GM12891 (cell line): Measurements from ENCODE around the gene TAF4B.

ENCODE experiments used
- DNase-seq: peaks from one replicate; pipeline ENCODE4 v3.0.0; 2011; ENCODE audit warnings: low spot score; ENCODE audit not compliant: insufficient read length
- FAIRE-seq: peaks from 2 replicates; lab custom pipeline; 2011; peaks lifted over from hg19 to GRCh38; lab: Jason Lieb, UNC
- PAX5 ChIP-seq: IDR thresholded peaks from 2 replicates; pipeline ENCODE4 v1.6.1; 2011; ENCODE audit warnings: low read length, moderate library complexity, mild to moderate bottlenecking; ENCODE audit not compliant: insufficient read depth, severe bottlenecking
- POLR2A ChIP-seq: IDR thresholded peaks from 2 replicates; pipeline ENCODE4 v1.6.1; 2011; ENCODE audit warnings: low read depth, low read length, control low read depth
- POLR2AphosphoS5 ChIP-seq: IDR thresholded peaks from 2 replicates; pipeline ENCODE4 v1.6.1; 2011; ENCODE audit warnings: low read depth, low read length, control low read depth
- POU2F2 ChIP-seq: IDR thresholded peaks from 2 replicates; pipeline ENCODE4 v1.6.1; 2011; ENCODE audit warnings: low read depth, mild to moderate bottlenecking, control low read depth, low read length, moderate library complexity
- SPI1 ChIP-seq: IDR thresholded peaks from 2 replicates; pipeline ENCODE4 v1.6.1; 2011; ENCODE audit warnings: low read depth, low read length, control low read depth
- TAF1 ChIP-seq: IDR thresholded peaks from 2 replicates; pipeline ENCODE4 v1.6.1; 2011; ENCODE audit warnings: low read depth, low read length, control low read depth

TAF4B gene

GRCh38 chr18:26206488-26206887, 19.8 kb upstream of the TAF4B start:
- DNase-seq, result no peak
- TF ChIP-seq PAX5 (no peak), POLR2A (no peak), POU2F2 (no peak), TAF1 (no peak), SPI1 (no peak), POLR2AphosphoS5 (no peak)
- FAIRE-seq, result no peak

GRCh38 chr18:26207937-26208336, 18.3 kb upstream of the TAF4B start:
- FAIRE-seq, result no peak
- no peak for TF ChIP-seq POLR2A
- TF ChIP-seq POLR2AphosphoS5, result no peak
- no peak for TF ChIP-seq TAF1
- no peak for TF ChIP-seq SPI1
- no peak for TF ChIP-seq POU2F2
- no peak for TF ChIP-seq PAX5

GRCh38 chr18:26208977-26209376, 17.3 kb upstream of the TAF4B start:
- DNase-seq (no peak), FAIRE-seq (no peak)
- no peak for TF ChIP-seq TAF1
- no peak for TF ChIP-seq POU2F2
- no peak for TF ChIP-seq POLR2AphosphoS5

More at GRCh38 chr18:26207937-26208336, 18.3 kb upstream of the TAF4B start:
- DNase-seq, result no peak

- TF ChIP-seq TAF1 (no peak), SPI1 (no peak), PAX5 (no peak), POLR2AphosphoS5 (no peak), POLR2A (no peak), POU2F2 (no peak)
- FAIRE-seq (no peak), DNase-seq (no peak)
Observed at GRCh38 chr18:26210147-26210546, 16.1 kb upstream of the TAF4B start.

GRCh38 chr18:26215247-26215970, 10.8 kb upstream of the TAF4B start:
- peak; percentile 90 for FAIRE-seq
- TF ChIP-seq PAX5, result no peak
- TF ChIP-seq POLR2AphosphoS5, result no peak
- TF ChIP-seq TAF1, result no peak; the same call in 1 of the 2 replicates
- TF ChIP-seq POU2F2, result no peak
- TF ChIP-seq SPI1, result peak; percentile 64
- peak; percentile 51; the same call in 1 of the 2 replicates for TF ChIP-seq POLR2A
- no peak for DNase-seq

- TF ChIP-seq SPI1 (no peak), POU2F2 (no peak), POLR2A (no peak), TAF1 (no peak), PAX5 (no peak), POLR2AphosphoS5 (no peak)
- FAIRE-seq, result no peak
- DNase-seq, result no peak
Observed at GRCh38 chr18:26225022-26225693, 1.1 kb upstream of the TAF4B start.

- FAIRE-seq (no peak), DNase-seq (no peak)
- TF ChIP-seq SPI1 (no peak), POLR2A (no peak), TAF1 (no peak), PAX5 (no peak), POU2F2 (no peak)
Observed at GRCh38 chr18:26225915-26226228, 373 bp upstream of the TAF4B start.

GRCh38 chr18:26227051-26227670, 916 bp downstream of the TAF4B start:
- no peak for DNase-seq
- no peak for FAIRE-seq
- TF ChIP-seq PAX5 (no peak), TAF1 (0 out of 2 replicates have a peak, but pooled peaks have one; percentile 20), SPI1 (no peak), POLR2A (no peak), POLR2AphosphoS5 (no peak), POU2F2 (no peak)
